ENCODE data around the gene DLG5.

DLG5 gene, protein sequence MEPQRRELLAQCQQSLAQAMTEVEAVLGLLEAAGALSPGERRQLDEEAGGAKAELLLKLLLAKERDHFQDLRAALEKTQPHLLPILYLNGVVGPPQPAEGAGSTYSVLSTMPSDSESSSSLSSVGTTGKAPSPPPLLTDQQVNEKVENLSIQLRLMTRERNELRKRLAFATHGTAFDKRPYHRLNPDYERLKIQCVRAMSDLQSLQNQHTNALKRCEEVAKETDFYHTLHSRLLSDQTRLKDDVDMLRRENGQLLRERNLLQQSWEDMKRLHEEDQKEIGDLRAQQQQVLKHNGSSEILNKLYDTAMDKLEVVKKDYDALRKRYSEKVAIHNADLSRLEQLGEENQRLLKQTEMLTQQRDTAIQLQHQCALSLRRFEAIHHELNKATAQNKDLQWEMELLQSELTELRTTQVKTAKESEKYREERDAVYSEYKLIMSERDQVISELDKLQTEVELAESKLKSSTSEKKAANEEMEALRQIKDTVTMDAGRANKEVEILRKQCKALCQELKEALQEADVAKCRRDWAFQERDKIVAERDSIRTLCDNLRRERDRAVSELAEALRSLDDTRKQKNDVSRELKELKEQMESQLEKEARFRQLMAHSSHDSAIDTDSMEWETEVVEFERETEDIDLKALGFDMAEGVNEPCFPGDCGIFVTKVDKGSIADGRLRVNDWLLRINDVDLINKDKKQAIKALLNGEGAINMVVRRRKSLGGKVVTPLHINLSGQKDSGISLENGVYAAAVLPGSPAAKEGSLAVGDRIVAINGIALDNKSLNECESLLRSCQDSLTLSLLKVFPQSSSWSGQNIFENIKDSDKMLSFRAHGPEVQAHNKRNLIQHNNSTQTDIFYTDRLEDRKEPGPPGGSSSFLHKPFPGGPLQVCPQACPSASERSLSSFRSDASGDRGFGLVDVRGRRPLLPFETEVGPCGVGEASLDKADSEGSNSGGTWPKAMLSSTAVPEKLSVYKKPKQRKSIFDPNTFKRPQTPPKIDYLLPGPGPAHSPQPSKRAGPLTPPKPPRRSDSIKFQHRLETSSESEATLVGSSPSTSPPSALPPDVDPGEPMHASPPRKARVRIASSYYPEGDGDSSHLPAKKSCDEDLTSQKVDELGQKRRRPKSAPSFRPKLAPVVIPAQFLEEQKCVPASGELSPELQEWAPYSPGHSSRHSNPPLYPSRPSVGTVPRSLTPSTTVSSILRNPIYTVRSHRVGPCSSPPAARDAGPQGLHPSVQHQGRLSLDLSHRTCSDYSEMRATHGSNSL (N-terminal part only)

DNA sequence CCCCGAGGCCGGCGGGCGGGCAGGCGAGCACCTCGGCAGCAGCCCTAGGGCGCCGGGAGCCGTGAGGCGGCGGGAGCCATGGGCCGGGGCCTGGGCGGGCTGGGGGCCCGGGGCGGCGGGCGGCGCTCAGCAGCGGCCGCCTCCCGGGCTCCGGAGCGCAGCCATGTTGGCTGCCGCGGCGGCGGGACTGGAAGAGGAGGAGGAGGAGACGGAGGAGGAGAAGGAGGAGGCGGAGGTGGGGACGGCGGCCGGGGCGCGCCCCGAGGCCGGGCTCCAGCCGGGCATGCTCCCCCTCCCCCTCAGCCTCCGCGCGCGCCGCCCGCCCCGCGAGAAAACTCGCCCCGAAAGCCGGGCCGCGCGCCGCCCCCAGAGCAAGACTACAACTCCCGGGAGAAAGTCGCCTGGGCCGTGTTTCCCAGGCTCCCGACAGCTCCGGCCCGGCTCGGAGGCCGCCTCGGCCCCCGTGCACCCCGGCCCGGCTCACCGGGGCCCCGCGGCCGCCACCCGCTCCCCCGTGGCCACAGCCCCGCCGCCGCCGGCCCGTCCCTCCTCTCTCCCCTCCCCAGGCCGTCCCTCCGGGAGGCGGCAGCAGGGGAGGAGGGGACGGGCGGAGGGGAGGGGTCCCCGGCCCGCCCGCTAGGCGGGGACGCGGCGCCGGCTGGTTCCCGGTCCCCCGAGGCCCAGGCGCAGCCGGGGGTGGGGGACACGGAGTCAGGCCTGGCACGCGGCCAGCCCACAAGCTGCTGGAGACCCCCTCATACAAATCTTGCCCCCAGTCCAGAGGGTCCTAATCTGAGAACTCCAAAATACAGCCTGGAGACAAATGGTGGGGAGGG lies at the start of gene DLG5:
TSS of gene DLG5 (minus strand) at position 190 of the 836 bp plus-strand sequence. CDS start 235 bp downstream, outside the sequence.
- DNase-seq (ENCODE audit: low read depth in 3 of 3) = peak in 2 of 3 donors; percentile 10 to 13

DNA sequence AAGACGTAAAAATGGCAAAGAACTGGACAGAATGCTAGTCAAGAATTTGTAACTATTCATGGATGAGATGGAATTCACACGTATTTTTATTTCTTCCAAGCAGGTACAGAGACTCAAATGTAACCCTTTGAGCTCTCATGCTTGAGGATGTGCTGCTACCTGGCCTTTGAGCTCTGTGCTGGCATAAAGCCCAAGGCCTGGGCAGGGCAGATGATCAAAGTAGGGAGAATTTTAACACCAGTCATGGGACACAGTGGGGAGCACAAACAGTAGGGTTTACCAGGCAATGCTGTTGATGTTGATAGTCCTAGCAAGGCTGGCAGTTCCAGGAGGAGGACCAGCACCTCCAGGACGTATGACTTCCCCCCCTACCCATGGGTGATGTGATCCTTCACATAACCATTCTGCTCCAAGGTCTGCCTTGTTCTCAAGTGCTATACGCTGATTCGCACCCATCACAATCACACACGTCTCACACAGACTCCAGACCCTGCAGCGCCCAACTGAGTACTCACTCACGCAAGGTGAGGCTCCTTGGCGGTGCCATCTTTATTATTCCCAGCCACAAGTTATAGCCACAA lies 48.6 kb upstream of the DLG5 start:
- no peak for DNase-seq (ENCODE audit: low read depth in 3 of 3)

DNA sequence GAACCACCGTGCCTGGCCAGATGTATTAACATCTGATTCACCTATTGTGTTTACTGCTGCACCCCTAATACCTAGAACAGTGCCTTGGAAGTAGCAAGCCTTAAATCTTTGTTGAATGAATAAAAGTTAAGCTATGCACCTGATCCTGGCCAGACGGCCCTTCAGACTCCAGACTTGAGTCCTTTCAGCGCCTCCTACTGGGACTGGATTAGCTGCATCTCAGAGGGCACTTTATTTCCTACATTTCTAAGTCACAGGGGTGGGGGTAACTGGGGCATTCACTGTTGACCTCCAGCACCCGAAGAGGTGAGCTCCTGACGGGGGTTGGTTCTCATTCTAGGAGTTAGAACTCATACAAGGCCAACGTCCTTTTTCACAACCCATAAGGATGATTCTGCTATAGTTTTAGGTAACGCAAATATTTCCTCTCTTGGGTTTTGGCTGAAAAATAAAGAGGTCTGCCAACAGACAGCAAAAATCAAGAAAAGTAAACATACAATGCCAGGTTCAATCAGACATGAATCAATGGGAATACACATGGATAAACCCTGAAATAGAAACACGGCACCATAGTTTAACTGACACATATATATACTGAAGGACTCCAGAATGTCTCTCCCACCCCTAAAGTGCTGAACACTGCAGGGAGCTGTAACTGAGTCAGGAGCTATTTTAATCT lies 48.0 kb upstream of the DLG5 start:
- no peak for DNase-seq (ENCODE audit: low read depth in 3 of 3)

DNA sequence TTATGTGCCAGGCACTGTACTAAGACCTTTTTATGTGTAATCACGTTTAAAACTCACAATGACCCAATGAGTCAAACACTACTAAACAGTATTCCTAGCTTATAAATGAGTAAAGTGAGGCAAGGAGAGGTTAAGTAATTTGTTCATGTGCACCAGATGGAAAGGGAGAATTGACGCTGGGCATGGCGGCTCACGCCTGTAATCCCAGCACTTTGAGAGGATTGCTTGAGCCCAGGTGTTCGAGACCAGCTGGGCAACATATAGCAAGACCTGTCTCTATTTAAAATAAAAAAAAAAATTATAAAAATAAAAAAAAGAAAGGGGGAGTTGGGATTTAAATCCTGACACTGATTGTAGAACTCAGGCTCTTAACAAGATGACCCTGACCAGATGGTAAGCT lies 46.7 kb upstream of the DLG5 start:
- no peak for DNase-seq (ENCODE audit: low read depth in 3 of 3)

DNA sequence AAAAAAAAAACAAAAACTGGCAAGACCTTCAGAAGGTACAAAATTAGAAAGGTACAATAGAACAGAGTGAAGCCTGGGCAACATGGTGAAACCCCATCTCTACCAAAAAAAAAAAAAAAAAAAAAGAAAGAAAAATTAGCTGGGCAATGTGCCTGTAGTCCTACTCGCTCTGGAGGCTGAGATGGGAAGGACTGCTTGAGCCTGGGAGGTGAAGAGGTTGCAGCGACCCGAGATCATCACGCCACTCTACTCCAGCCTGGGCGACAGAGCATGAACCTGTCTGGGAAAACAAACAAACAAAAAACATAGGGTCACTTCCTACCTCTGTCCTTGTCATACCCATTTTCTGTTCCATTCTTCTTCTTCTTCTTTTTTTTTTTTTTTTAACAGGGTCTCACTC lies 45.6 kb upstream of the DLG5 start:
- no peak for DNase-seq (ENCODE audit: low read depth in 3 of 3)

DNA sequence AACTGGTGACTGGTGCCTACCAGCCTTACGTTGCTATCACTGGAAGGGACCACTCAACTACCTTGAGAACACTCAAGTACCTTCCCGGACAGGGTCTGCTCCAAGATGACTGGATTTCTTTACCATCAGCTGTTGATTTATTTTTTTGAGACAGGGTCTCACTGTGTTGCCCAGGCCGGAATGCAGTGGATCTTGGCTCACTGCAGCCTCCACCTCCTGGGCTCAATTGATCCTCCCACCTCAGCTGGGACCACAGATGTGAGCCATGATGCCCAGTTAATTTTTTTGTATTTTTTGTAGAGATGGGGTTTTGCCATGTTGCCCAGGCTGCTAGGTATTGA lies 45.2 kb upstream of the DLG5 start:
- DNase-seq (ENCODE audit: low read depth in 3 of 3) = no peak

DNA sequence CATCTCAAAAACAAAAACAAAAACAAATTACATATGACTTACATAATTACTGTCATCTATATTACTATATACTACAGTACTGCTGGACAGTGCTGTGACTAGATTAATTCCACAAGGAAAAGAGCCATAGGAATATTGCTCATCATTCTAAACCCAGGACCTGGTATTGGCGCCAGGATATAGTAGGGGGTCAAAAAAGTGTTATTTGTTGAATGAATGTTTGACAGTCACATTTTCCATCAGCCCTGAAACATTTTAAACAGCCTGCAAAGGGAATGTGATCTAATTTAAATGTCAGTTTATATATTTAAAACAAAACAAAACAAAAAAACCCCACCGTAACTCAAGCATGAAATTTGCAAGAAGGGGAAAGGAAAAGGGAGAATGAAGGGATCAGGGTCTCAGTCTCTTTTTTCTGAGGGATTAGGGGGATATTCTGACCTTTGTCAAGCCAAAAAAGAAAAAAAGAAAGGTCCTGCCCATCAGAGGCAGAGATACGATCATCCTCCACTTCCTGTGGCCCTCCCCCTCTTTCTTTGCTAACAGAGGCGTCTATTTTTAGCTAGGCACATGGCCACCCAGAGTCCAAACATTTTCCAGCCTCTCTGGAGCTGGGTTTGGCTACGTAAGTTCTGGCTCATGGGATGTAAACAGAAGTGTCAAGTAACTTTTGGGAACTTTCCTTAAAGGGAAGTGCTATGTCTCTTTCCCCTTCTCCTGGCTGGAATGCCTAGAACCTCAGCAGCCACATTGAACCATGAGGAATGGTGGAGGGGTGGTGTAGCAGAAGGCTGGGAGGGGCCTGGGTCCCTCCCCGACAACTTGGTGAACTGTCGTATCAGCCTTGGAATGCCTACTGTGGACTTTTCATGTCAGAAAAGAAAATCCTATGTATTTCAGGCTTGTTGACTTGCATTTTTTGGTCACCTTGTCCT lies 44.6 kb upstream of the DLG5 start:
- no peak for DNase-seq (ENCODE audit: low read depth in 3 of 3)

DNA sequence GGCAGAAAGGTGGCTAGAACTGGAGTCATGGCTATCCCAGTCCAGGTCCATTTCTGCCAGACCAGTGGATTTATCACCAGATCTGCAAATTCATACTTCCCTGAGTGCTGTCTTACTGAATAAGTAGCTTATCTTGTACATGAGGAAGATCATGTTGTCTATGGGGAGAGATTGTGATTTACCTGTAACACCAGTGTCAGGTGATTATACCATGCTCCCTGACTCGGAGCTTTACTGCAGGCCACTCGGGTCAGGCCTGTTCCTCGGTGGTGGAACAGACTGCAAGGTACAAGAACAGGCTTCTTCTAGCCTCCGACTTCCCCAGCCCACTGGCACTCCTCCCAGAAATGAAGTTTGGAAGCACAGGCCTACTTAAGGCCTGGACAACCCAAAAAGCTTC lies 42.6 kb upstream of the DLG5 start:
- DNase-seq (ENCODE audit: low read depth in 3 of 3) = no peak

DNA sequence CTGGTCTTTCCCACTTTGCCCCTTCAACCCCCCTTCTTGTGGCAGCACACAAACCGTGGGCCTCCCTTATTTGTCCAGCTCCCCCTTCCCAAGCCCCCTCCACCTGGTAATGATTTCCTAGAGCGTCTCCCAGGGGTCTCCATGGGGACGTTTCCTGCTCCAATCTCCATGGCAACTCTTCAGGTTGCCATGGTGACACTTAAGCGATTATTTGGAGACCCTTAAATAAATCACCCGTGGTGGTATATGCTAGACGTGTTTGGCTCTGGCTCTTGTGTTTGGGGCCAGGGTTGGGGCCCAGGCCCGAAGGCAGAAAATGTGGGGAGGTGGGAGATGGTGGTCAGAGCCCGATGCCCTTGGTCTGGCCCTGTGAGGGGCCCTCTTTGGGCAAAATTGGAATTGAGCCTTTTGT lies 41.1 kb upstream of the DLG5 start:
- no peak for DNase-seq (ENCODE audit: low read depth in 3 of 3)

DNA sequence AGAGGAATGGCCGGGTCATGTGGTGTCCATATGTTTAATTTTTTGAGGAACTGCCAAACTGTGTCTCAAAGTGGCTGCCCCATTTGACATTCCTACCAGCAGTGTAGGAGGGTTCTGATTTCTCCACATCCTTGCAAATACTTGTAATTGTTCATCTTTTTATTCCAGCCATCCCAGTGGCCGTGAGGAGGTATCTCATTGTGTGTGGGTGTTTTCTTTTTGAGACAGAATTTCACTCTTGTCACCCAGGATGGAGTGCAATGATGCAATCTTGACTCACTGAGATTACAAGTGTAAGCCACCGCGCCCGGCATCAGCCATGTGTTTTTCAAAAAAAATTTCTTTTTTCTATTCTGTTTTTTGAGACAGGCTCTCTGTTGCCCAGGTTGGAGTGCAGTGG lies 38.7 kb upstream of the DLG5 start:
- DNase-seq (ENCODE audit: low read depth in 3 of 3) = peak in 2 of 3 donors; percentile 9

DNA sequence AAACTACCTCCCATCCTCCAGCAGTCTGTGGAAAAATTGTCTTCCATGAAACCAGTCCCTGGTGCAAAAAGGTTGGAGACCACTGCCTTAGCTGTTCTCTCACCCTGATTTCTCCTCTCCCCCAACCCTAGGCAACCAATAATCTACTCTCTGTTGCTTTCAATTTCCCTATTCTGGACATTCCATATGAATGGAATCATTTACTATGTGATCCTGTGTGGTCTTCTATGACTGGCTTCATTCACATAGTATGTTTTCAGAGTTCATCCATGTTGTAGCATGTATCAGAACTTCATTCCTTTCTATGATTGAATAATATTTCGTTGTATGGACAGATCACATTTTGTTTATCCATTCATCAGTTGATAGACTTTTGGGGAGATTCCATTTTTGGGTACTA lies 38.3 kb upstream of the DLG5 start:
- no peak for DNase-seq (ENCODE audit: low read depth in 3 of 3)

DNA sequence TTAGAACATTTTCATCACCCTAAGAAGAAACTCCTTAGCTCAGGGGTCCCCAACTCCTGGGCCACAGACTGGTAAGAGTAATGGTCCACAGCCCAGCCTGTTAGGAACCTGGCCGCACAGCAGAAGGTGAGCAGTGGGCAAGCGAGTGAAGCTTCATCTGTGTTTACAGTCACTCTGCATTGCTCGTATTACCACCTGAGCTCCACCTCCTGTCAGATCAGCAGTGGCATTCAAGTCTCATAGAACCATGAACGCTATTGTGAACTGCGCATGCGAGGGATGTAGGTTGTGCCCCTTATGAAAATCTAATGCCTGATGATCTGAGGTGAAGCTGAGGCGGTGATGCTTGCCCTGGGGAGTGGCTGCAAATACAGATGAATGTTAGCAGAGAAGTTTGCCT lies 37.3 kb upstream of the DLG5 start:
- no peak for DNase-seq (ENCODE audit: low read depth in 3 of 3)

DNA sequence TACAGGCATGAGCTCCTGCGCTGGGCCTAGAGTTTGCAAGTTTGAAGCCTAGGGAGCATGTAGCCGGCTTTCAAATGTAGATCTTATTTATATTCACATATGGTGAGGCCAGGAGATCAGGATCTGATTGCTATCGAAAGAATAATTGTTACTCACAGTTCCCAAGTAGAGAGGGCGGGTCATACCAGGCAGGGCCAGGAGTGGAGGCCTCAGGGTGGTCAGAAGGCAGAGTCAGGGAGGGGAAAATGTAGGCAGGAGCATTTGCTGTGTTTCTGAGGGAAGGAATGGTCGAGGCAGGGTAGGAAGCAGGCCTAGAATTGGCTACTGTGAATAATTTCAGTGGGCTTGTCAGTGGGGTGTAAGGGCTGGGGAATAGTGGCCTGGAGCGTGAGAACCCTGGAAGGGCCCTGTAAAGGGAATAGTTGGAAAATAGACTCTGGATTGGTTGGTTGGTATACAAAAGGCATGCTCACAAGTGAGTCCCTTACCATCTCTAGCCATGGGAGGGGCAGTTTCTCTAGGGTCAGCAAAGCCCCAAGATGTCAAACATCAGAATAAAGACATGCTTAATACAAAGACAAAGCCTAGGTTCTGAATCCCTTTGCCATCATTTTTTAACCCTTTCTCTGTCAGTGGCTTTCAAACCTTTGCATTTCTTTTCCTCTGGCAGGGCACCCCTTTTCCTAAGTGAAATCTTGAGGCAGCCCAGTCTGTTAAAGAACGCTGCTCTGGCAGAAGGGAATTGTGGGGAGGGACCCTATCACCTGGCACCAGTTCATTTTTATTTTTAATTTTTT lies 36.0 kb upstream of the DLG5 start:
- DNase-seq (ENCODE audit: low read depth in 3 of 3) = no peak

DNA sequence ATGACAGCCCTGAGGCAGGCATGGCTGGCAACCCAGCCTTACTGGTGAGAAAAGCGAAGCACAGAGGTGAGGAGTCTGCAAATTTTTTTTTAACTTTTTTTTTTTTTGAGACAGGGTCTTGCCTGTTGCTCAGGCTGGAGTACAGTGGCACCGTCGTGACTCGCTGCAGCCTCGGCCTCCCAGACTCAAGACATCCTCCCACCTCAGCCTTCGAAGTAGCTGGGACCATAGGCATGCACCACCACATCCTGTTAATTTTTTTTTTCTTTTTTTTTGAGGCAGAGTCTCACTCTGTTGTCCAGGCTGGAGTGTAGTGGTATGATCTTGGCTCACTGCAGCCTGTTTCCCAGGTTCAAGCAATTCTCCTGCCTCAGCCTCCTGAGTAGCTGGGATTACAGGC lies 35.1 kb upstream of the DLG5 start:
- DNase-seq (ENCODE audit: low read depth in 3 of 3) = no peak

DNA sequence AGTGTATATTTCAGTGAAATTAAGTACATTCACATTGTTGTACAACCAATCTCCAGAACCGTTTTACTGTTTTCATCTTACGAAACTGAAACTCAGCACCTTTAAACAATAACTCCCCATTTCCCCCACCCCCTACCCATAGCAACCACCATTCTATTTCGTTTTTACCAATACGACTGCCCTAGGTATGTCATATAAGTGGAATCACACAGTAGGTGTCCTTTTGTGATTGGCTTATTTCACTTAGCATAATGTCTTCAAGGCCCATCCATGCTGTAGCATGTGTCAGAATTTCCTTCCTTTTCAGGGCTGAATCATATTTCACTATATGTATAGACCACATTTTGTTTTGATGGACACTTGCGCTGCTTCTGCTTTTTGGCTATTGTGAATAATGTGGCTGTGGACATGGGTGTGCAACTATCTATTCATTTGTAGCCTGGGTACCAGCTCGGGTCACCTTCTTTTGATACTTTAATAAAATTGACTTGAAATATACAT lies 34.3 kb upstream of the DLG5 start:
- no peak for DNase-seq (ENCODE audit: low read depth in 3 of 3)

DNA sequence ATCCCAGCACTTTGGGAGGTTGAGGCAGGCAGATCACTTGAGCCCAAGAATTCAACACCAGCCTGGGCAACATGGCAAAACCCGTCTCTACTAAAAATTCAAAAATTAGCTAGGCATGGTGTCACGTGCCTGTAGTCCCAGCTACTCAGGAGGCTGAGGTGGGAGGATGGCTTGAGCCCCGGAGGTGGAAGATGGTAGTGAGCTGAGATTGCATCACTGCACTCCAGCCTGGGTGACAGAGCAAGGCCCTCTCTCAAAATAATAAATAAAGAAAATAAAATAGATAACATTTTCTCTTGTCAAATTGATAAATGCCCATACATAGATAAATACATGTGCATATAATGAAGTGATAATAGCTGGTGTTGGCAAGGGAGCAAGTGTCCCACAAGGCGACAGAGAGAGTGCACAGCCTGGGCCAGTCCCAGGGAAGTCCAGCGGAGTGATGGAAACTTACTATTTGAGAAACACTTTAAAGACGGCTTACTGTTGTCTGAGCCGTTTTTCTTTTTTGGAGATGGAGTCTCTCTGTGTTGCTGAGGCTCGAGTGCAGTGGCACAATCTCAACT lies 33.4 kb upstream of the DLG5 start:
- DNase-seq (ENCODE audit: low read depth in 3 of 3) = no peak

DNA sequence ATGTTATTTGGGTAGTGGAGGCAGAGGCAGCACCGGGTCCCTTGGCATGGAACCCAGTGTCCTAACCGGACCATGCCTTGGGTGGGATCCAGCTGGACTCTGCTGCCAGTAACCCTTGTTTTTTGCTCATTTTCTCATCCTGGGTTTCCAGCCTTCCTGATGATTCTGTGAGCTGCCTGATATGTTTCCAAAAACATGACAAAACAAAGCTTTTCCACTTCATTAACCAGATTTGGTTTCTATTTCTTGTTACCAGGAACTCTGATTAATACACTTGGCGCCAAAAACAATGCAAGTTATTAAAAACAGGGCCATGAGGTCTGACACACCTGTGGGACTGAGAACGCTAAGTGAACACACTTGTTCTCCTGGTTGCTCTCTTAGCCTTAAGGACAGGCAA lies 32.8 kb upstream of the DLG5 start:
- DNase-seq (ENCODE audit: low read depth in 3 of 3) = no peak

DNA sequence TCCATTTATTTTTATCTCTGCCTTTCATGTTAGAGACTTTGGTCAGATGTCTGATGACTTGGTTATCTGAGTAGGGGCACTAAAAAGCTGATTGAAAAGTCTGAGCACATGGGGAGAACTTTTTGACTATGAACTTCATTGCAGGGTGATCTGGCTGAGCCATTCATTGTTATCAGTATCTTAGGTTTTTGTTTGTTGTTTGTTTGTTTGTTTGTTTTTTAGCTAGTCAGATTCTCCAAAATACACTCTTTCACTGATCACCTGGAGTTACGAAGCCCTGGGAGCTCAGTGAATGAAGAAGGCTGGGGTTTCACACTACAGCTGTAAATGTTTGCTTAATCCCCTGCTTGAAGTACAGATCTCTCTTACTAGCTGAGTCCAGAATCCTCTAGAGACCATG lies 28.6 kb upstream of the DLG5 start:
- no peak for DNase-seq (ENCODE audit: low read depth in 3 of 3)
